NCI-H446 treated with DMSO at 0.1 percent for 48 hours (cell line): ENCODE measurements around the gene AMT.
A peak's percentile ranks its signal among the peaks of the same experiment; 100 is the strongest.

Experiments
- DNase-seq: peaks from one replicate; lab custom pipeline; 2025; lab: John Stamatoyannopoulos, UW

The AMT gene, protein sequence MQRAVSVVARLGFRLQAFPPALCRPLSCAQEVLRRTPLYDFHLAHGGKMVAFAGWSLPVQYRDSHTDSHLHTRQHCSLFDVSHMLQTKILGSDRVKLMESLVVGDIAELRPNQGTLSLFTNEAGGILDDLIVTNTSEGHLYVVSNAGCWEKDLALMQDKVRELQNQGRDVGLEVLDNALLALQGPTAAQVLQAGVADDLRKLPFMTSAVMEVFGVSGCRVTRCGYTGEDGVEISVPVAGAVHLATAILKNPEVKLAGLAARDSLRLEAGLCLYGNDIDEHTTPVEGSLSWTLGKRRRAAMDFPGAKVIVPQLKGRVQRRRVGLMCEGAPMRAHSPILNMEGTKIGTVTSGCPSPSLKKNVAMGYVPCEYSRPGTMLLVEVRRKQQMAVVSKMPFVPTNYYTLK

DNA sequence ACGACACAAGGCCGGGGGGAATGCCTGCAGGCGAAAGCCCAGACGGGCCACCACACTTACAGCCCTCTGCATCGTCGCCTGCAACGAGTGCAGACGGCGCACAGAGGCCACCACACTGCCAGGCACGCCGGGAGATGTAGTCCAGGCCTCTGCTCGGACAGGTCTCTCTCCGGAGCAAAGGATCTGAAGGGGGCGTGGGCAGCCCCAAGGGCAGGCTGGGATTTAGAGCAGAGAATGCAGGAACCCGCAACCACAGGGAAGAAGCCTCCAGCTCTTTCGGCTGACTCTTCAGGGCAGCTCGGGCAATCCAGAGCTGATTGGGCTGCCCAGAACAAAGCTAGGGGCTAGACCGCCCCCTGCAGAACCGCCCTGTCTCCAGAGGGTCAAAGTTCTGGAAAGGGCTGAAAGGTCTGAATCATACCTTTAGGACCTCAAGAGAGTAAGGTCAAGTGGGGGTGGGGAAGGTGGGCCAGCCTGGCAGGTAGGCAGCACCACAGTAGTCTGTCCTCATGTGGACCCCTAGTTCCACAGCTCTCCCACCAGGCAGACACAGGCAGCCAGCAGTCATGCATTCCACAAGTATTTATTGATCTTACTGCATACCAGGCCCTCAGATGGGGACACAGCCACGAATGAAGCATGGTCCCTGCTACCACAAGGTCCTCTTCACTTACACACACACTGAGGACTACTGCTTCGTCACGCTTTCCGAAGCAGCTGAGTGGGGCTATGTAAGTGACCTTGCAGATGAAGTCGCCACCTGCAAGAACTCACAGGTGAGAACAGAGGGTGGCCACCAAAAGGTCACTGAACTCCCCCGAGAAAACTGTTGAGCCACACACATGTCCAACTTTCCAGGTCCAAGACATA lies at the start of gene AMT:
Gene AMT (minus strand): TSS at position 95 of the 870 bp plus-strand sequence. CDS start 23 bp downstream, at position 72.
- DNase-seq = no peak

DNA sequence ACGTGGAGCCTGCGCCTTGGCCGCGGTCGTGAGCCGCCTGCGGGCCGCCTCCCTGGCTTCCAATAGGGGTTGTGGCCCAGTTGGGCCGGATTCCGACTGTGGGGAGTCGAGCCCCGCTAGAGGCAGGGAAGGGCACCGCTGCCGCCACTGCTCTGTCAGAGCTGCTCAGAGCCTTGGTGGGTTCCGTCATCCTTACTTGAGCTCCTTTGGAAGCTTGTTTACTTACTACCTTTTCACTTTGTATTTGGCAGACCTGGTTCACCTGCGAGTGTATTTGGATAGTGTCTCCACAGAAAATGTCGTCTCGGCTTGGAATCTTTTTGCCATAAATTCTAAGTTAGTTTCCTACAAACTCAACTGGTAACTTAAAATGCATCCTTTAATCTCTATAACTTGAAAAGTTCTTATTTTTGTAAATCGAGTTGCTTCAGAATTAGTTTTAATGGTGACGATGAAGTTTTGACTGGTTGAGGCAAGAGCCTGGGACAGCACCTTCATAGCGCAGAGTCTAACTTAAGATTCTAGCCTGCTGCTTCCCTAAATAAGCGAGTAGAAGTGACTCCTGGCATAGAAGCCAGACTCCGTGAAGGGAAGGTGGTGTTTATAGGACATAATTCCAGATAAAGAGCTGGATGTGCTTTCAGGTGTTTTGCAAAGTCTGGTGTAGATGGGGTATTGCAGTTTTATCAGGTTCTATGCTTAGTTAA lies 48.6 kb upstream of the AMT start:
- DNase-seq = no peak

DNA sequence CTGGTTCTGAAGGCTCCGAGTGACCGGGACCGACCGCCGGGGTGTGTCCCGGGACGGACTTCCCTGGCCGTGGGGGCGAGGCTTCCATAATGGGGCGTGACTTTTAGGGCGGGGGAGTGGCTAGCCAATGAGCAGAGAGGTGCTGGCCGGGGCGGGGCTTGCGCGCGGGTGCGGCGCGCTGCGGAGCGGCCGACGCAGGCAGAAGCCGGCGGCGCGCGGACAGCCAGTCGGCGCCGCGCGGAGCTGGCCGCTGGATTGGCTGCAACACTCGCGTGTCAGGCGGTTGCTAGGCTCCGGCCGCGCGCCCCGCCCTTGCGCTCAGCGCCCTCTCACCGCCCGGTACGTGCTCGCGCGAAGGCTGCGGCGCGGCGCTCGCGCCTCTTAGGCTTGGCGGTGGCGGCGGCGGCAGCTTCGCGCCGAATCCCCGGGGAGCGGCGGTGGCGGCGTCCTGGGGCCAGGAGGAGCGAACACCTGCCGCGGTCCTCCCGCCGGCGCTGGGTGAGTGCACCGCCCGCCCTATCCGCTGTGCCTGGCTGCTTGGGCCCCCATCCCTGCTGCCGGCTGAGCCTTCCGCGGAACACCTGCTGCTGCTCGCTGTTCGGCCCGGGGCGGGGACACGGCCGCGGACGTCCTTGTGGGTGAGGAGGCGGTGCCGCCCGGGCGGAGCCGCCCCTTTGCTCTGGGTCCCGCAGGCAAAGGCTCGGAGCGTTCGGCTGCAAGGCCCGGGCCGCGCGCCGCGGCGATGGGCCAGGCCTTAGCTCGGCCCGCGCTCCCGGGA lies 47.9 kb upstream of the AMT start, which contains the start of gene DAG1:
Gene DAG1 (plus strand): TSS at position 332 of the 778 bp plus-strand sequence. CDS start 40,268 bp downstream, outside the sequence.
- DNase-seq = peak; percentile 89

DNA sequence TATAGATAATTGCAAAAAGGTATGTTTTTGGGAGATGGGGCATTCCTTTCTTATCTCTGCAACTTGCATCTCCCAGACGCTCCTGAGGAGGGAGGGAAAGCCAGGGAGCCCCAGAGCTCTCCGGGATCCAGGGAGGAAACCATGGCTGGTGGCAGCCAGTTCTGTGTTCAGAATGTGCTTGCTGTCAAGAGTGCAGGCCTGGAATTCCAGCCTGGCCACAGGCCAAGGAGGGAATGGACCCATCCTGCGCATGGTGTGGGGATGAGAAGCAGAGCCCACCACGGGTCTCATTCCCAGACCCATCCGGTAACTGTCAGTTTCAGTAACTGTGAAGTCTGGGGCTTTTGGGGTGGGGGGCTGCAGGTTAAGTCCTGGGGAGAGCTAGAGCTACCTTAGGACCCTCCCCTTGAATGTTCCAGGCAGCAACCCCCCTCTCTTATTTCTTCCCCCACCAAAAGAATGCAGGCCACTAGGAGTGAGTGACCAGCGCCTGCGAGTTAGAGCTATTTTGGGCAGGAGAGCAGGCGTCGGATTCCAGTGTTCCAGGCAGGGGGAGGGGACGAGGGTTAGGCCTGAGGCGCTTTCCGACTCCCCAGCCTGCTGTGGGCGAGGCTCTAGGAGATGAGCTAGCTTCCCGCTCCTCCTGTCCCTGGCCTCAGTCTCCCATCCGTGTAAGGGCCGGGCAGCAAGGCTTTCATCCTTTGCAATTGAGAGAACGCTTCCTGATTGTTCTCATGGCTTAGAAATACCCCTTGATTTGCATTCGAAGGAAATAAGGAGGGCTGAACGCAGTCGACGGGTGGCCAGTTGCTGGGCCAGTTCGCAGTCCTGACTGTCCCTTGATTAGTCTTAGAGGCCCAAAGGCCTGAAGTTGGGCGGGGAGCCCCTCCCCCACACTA lies 47.0 kb upstream of the AMT start:
- DNase-seq = no peak

DNA sequence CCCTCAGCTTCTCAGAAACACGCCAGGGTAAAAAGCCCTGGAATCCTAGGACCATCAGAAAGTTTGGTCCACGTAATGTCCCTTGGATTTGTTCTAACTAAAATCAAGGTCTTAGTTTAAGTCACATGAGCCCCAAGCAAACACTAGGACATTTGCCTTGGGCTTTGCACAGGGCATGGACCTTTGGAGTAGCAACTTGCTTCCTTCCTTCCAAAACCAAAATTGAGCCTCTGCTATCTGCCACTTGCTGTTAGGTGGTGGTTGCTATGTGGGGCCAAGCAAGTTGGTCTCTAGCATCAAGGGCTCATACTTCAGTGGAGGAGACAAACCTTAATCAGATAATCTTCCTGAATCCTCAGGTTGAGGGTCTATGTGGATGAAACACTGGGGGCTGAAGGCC lies 43.8 kb upstream of the AMT start:
- no peak for DNase-seq

DNA sequence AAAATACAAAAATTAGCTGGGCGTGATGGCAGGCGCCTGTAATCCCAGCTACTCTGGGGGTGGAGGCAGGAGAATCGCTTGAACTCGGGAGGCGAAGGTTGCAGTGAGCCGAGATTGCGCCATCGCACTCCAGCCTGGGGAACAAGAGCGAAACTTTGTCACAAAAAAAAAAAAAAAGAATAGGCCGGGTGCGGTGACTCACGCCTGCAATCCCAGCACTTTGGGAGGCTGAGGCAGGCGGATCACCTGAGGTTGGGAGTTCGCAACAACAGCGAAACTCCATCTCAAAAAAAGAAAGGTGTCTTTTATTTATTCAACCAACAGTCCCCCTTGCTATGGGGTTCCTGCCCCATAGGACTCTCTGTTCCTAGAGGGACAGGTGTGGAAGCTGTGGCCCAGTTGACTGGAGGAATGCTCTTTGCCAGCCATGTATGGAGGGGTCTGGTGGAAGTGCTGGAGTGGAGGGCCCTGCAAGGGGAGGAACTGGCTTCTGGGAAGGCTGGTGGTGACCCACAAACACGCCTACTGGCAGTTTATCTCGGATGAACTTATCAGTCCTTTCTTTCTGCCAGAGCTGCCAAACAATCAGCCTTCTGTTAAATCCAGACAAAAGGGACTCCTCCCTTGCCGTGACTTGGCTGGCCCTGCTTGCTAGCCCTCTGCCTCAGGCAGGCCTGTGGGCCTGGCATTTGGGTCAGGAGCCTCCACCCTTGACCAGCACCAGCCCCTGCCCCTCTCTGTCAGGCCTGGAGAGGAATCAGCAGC lies 43.2 kb upstream of the AMT start:
- DNase-seq = no peak

DNA sequence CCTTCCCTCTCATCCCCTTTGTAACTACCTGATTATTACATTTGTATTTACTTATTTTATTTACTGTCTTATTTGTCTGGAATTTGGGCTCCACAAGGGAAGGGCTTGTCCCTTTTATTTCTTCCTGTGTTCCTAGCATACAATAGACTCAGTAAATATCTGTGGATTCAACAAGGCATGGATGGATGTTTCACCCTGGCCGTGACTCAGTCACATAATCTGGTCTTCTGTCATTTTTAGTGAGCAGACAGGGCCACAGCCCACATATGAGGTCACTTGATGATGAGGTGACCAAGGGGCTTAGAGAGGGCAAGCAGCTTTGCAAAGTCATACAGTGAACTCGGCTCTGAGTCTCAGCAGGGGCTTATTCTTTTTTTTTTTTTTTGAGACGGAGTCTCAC lies 39.9 kb upstream of the AMT start:
- no peak for DNase-seq

DNA sequence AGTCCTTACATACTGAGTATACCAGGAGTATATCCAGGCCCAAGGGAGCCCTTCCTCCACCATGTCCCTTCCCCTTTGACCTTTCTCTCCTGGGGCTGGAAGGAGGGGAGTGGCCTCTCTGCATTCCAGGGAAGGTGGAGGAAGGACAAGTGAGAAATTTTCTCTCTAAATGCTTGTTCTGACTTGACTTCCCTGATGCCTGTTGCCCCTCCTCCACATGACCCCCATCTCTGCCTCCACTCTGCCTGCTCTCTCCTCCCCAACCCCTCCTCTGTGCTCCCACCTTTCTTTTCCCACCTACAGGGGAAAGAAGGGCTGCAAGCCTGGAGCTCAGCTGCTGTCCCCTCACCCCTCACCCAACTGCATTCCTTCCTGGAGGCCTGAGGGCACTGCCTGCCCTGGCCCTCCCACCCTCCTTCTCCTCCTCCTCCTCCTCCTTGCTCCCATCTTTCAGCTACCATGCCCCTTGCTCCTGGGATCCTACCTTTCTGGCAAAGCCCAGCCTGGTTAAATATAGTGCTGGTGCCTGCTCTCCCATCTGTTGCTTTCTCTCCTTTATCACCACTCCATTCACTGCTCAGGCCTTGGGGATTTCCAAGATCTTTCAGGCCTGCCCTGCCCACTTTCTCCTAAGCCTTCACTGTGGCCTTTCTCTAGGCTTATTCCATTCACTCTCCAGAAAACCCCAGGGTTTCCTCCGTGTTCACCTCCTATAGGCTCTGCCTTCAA lies 39.3 kb upstream of the AMT start:
- DNase-seq = no peak

DNA sequence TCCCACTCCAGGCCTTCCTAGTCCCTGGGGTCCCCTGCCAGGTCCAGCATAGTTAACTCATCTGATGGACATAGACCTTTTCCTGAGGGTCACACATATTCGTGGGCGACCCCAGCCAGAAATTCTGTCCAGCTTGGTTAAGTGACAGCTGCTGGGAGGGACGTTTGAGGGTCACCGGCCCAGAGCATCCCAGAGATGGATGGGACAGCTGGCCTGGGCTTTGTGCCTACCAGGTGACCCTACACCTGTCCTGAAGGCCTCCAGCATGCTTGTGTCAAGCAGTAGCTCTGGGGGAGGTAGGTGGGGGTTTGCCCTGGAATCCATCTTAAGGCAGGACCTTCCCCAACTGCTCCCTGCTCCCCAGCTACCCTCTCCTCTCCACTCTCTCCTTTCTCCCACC lies 38.7 kb upstream of the AMT start:
- DNase-seq = no peak

DNA sequence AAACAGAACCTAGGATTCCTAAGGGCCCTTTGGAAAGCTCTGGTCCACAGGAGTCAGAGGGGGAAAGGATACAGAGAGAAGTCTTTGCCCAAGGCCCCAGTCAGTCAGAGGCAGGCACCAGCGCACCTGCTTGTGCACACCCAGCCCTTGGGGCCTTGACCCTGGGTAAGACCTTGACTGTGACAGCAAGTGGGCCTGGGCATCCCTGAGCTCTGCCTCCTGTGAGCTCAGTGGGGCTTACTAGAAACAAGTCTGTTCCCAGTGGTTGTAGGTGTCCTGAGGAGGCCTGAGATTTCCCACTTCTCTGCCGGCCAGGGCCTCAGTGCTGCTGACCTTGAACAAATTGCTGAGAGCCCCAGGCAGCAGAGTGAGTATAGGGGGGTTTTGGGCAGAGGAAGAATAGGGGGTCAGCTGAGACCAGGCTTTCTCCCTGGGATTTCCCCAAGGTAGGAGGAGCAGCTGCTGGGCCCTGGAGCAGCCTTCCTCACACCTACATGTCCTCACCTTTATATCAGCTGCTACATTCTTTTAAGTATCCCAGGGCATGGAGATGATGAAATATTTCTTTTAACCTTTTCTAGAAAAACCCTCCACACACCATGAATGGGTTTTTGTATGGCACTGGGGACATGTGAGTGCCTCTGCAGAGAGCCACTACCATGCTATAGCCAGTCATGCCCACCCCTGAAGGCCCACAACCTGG lies 38.1 kb upstream of the AMT start:
- no peak for DNase-seq

DNA sequence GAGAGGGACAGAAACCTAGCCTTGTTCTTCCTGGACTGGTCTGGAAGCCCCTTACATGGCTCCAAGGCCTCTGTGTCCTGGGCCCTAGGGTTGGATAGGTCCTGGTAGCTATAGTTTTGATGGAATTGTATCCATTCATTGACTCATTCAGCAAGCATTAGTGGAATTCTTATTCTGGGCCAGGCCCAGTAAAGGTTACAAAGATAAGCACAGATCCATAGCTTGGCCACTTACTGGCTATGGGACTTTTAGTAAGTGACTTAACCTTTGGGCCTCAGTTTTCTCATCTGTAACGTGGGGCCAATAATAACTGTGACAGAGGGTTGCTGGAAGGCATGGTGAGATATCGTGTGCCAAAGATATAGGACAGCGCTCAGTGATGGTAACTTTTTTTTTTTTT lies 34.2 kb upstream of the AMT start:
- no peak for DNase-seq

DNA sequence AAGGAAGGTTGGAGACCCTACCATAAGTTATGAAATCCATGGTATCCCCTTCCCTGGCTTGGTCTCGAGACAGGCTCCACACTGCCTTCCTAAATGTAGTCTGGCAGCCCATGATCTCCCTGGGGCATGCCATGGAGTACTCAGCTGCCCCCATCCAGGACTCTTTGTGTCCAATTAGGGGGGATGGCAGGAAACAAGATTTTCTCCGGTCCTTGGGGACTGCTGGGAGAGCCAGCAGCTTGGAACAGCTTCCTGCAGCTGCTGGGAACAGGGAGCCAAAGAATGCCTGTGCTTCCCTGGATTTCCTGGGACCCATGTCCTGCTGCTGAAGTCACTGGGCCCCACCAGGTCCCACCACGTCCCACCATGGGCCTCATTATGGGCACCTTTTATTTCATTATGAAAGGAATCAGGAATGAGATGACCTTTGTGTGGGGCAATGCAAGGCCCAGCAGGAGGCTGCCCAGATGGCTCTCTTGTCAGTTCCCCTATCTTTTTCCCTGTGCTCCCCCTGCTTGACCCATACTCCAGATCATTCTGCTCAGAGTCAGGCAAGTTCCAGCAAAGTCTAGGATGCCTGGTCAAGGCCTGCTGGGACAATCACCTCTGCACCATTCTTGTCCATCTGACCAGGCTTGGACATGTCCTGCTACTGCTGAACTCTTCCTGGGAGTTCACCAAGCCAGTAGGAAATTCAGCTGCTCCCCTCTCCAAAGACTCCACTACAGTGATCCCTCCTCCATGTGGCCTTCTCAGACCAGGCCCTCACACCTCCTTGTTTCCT lies 32.8 kb upstream of the AMT start:
- DNase-seq = no peak

DNA sequence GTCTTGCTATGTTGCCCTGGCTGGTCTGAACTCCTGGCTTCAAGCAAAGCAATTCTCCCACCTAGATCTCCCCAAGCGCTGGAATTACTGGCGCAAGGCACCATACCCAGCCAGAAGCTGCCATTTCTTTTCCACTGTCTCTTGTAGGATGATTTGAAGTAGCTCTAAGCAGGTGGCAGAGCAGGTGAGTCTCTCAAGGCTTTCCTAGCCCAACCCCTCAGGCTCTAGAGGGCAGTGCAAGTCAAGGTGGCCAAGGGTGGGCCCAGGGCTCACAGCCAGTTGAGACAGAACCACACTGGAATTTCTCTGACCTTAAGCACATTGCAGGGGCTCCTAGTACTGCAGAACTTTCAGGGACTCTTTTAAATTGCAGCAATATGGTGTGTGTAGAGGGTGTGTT lies 32.2 kb upstream of the AMT start:
- DNase-seq = no peak

DNA sequence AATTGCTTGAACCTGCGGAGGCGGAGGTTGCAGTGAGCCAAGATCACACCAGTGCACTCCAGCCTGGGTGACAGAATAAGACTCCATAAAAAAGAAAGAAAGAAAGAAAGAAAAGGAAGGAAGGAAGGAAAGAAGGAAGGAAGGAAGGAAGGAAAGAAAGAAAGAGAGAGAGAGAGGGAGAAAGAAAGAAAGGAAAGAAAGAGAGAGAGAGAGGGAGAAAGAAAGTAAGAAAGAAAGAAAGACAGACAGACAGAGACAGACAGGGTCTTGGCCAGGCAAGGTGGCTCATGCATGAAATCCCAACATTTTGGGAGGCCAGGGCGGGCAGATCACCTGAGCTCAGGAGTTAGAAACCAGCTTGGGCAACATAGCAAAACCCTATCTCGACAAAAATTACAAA lies 31.3 kb upstream of the AMT start:
- DNase-seq = no peak

DNA sequence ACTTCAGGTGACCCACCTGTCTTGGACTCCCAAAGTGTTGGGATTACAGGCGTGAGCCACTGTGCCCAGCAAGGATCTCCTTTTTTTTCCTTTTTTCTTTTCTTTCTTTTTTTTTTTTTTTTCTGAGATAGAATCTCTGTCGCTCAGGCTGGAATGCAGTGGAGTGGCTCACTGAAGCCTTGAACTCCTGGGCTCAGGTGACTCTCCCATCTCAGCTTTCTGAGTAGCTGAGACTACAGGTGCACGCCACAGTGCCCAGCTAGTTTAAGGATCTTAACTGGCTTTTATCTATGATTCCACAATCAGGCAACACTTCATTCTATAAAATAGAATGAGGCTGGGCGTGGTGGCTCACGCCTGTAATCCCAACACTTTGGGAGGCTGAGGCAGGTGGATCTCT lies 23.1 kb upstream of the AMT start:
- DNase-seq = no peak

DNA sequence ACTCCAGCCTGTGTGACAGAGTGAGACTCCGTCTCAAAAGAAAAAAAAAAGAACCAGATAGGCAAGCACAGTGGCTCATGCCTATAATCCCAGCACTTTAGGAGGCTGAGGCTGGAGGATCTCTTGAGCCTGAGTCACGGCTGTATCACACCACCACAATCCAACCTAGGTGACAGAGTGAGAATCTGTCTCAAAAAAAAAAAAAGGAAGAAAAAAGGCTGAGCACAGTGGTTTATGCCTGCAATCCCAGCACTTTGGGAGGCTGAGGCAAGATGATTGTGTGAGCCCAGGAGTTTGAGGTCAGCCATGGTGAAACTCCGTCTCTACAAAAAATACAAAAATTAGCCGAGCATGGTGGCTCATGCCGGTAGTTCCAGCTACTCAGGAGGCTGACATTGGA lies 12.5 kb upstream of the AMT start:
- DNase-seq = no peak

DNA sequence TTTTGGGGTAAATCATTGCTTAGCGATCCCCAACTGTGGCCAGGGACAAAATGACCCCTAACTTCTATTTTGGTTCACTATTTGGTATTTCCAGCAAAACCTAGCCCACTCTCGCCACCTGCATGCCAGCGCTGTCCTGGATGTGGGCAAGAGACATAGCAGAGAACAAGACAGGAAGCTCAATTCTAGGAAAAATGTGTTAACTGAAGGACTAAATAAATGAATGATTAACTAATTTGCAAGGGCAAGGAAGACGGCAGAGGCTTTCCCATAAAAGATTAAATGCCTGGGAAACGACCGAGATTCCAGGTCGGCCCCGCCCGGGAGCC lies 6.4 kb upstream of the AMT start:
- DNase-seq = no peak

DNA sequence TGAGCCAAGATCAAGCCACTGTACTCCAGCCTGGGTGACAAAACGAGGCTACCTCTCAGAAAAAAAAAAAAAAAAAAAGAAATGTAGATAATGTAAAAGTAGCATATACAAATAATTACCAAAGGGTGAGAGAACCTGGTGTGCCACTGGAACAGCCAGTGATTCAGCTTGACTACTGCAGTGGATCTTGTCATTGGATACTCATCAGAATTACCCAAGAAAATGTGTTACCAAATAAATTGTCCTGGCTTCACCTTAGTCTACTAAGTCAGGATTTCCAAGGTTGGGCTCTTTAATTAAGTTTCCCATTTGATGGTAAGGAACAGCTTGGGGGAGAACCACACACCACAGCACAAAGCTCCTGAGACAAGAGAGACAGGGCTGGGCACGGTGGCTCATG lies 5.3 kb upstream of the AMT start:
- no peak for DNase-seq
